Activated CD8-positive, alpha-beta T cell treated with anti-CD3 and anti-CD28 coated beads for 36 hours (primary cell): ENCODE data around the gene SYNPR. TPM values are rescaled to one million over a fixed set of nuclear protein-coding genes. Genes with fewer than 3 reads are reported as not detected.

ENCODE experiments used
- ATAC-seq: fragments of 200-7000 bp; cut with Tn5 transposase; one replicate; pipeline ENCODE4 v1.10.0; 2021; ENCODE audit warnings: mild to moderate bottlenecking, moderate library complexity
- CTCF ChIA-PET: fragments of 350-600 bp; sonication (Branson Sonifier 250); formaldehyde crosslinking; loops from one replicate; lab custom pipeline; 2021; ENCODE audit warnings: antibody characterized with exemption; lab: Charles Lee
- POLR2A ChIA-PET: fragments of 350-600 bp; sonication (Branson Sonifier 250); formaldehyde crosslinking; loops from one replicate; lab custom pipeline; 2021; ENCODE audit warnings: antibody characterized with exemption; lab: Charles Lee
- DNase-seq: peaks from one replicate; pipeline ENCODE4 v3.0.0-alpha.2; 2020
- H3K27ac Mint-ChIP-seq: one replicate; pipeline ENCODE4 v1.8.0; 2021; ENCODE audit warnings: mild to moderate bottlenecking, mixed read lengths
- H3K27me3 Mint-ChIP-seq: one replicate; pipeline ENCODE4 v1.8.0; 2021; ENCODE audit warnings: mixed read lengths
- H3K36me3 Mint-ChIP-seq: one replicate; pipeline ENCODE4 v1.8.0; 2021; ENCODE audit warnings: low read depth, mixed read lengths
- H3K4me1 Mint-ChIP-seq: one replicate; pipeline ENCODE4 v1.8.0; 2021; ENCODE audit warnings: low read depth, mixed read lengths
- H3K4me3 Mint-ChIP-seq: one replicate; pipeline ENCODE4 v1.8.0; 2021; ENCODE audit warnings: mild to moderate bottlenecking, moderate library complexity, mixed read lengths
- H3K9me3 Mint-ChIP-seq: one replicate; pipeline ENCODE4 v1.8.0; 2021; ENCODE audit warnings: mixed read lengths
- intact Hi-C: fragments of 100-400 bp; cut with micrococcal nuclease; formaldehyde crosslinking; loops from one replicate; pipeline ENCODE4 v1.10.0; 2022
- total RNA-seq, 2 experiments: library from RNA; stranded (reverse); gene quantifications; one replicate each; pipeline ENCODE4 v1.2.3, GENCODE V29; 2021
- TF ChIP-seq, protein P1 (sequence below): fragments of 200-600 bp; IDR thresholded peaks from one replicate; pipeline ENCODE4 v1.8.0; 2022; ENCODE audit warnings: antibody characterized with exemption, mild to moderate bottlenecking

Gene SYNPR
- total RNA-seq, 2 experiments from 2014 or later = not detected

DNA sequence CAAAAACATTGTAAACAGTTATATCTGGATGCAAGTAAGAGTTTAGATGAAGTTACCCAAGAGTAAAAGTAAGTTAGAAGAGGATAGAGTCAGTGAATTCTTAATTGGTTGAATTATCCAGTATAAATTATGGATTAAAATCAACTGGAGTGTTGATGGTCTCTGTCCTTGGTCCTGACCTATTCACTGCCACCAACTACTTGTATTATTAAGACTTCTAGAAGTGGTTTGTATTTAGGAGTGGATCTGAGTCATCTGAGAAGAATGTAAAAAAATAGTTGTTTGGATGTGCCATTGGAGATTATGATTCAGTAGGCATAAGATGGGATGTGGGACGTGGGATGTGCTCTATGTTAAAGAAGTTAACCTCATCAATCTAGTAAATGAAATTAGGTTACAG, 86.4 kb downstream of the SYNPR start:
- ChIA-PET POLR2A (no interaction called here), CTCF (no interaction called here)
- no peaks in the 10 kb centered on the region for H3K9me3 Mint-ChIP-seq
- no peaks in the 10 kb centered on the region for H3K4me1 Mint-ChIP-seq
- no peaks in the 10 kb centered on the region for H3K27me3 Mint-ChIP-seq
- no peaks in the 10 kb centered on the region for H3K36me3 Mint-ChIP-seq
- DNase-seq = no peak
- intact Hi-C loops = no loop called here
- H3K27ac Mint-ChIP-seq = no peak overlapping the region
- ATAC-seq = no peak
- TF ChIP-seq, protein P1, sequence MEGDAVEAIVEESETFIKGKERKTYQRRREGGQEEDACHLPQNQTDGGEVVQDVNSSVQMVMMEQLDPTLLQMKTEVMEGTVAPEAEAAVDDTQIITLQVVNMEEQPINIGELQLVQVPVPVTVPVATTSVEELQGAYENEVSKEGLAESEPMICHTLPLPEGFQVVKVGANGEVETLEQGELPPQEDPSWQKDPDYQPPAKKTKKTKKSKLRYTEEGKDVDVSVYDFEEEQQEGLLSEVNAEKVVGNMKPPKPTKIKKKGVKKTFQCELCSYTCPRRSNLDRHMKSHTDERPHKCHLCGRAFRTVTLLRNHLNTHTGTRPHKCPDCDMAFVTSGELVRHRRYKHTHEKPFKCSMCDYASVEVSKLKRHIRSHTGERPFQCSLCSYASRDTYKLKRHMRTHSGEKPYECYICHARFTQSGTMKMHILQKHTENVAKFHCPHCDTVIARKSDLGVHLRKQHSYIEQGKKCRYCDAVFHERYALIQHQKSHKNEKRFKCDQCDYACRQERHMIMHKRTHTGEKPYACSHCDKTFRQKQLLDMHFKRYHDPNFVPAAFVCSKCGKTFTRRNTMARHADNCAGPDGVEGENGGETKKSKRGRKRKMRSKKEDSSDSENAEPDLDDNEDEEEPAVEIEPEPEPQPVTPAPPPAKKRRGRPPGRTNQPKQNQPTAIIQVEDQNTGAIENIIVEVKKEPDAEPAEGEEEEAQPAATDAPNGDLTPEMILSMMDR = no peak
- no peak overlapping the region for H3K4me3 Mint-ChIP-seq

DNA sequence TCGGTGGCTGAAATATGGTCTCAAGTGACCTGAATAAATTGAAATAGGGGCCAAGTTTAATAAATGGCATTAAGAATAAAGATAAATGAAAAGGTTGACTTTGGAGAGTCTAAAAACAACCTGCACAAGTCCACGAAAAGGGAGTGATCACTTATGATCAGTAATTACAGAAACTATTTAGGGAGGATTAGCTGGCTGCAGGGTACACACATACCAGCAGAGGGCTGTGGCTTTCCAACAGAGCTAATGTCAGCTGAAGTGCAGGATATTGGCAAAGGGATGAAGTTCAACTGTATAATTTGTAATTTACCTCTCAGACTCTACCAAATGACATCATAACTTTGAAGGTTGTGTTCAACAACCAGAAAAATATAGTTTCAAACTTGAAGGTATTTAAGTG, 86.8 kb downstream of the SYNPR start:
- no peaks in the 10 kb centered on the region for H3K27me3 Mint-ChIP-seq
- ChIA-PET POLR2A (no interaction called here), CTCF (interaction anchor here (1.2 kb wide), 1 partner anchor 14 kb away, joined by 4 read pairs; no protein-coding TSS in a partner anchor)
- DNase-seq = no peak
- H3K4me1 Mint-ChIP-seq = no peaks in the 10 kb centered on the region
- H3K27ac Mint-ChIP-seq = no peak overlapping the region
- intact Hi-C loops = no loop called here
- TF ChIP-seq, protein P1 = no peak
- H3K9me3 Mint-ChIP-seq = no peaks in the 10 kb centered on the region
- H3K4me3 Mint-ChIP-seq = no peak overlapping the region
- no peak for ATAC-seq
- H3K36me3 Mint-ChIP-seq = no peaks in the 10 kb centered on the region

DNA sequence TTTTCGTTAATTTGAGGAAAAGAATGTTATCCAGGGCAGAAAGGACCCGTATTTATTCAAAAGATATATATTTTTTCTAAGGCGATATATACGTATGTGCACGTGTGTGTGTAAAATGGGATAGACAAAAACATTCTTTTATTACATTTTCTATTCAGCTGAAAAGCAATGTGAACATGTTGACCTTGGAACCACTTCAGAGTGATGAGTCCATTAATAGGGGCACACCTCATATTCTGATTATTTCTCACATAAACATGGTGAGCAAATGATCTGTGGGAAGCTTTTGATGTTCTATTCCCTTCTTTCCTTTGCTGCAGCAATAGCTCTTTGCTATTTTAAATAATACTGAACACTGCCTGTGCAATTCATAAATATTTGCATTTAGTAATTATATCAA, 87.6 kb downstream of the SYNPR start:
- no peak for ATAC-seq
- TF ChIP-seq, protein P1 = no peak
- Mint-ChIP-seq H3K27me3 (no peaks in the 10 kb centered on the region), H3K4me1 (no peaks in the 10 kb centered on the region), H3K36me3 (no peaks in the 10 kb centered on the region), H3K4me3 (no peak overlapping the region), H3K9me3 (no peaks in the 10 kb centered on the region), H3K27ac (no peak overlapping the region)
- CTCF ChIA-PET = interaction anchor here (0.5 to 1.2 kb wide), 3 partner anchors 13 to 313 kb away, joined by 3 to 4 read pairs (median 3); no protein-coding TSS in a partner anchor
- no peak for DNase-seq
- POLR2A ChIA-PET = no interaction called here
- intact Hi-C loops = no loop called here

DNA sequence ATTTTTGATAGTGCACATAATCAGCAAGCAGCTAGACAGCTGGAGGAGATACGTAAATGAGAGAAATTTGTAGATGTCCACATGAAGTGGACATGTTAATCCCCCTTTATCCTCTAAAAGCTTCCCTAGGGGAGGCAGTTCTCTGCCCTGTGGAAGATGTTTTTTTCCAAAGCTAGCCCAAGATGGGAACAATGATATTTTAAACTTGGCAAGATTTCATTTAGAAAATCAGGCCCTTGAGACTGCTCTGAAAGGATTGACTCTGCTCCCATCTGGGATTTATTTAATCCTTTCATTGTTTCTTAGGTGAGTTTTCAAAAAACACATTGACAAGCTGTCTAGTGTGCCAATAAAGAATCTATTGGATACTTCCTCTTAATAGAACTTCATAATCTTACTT, 92.0 kb downstream of the SYNPR start:
- ATAC-seq (no peak), DNase-seq (no peak)
- TF ChIP-seq, protein P1 = no peak
- H3K4me3 Mint-ChIP-seq = no peak overlapping the region
- peaks cover 2% of the 10 kb centered on the region for H3K27me3 Mint-ChIP-seq
- ChIA-PET POLR2A (no interaction called here), CTCF (interaction anchor here (0.9 kb wide), 1 partner anchor 448 kb away, joined by 4 read pairs; no protein-coding TSS in a partner anchor)
- no peaks in the 10 kb centered on the region for H3K9me3 Mint-ChIP-seq
- intact Hi-C loops = no loop called here
- H3K36me3 Mint-ChIP-seq = no peaks in the 10 kb centered on the region
- H3K4me1 Mint-ChIP-seq = no peaks in the 10 kb centered on the region
- no peak overlapping the region for H3K27ac Mint-ChIP-seq

DNA sequence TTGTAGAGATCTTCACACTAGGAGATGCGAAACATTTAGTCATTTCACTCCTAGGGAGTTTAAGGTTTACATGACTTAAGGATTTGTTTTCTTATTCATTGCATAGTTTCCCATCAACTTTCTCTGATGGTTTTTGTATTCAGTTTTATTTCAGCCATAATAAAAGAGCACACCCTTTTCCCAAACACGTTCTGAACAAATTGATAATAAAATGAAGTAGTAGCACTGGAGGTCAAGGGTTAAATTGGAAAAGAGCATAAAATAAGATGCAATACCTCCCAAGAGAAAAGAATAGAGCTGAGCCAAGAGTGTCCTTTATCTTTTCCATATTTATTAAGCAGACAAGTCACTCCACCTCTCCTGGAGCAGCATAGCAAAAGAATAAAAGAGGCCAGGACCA, 104.9 kb downstream of the SYNPR start:
- no peaks in the 10 kb centered on the region for H3K9me3 Mint-ChIP-seq
- no peaks in the 10 kb centered on the region for H3K36me3 Mint-ChIP-seq
- ChIA-PET CTCF (no interaction called here), POLR2A (no interaction called here)
- H3K27ac Mint-ChIP-seq = no peak overlapping the region
- intact Hi-C loops = no loop called here
- TF ChIP-seq, protein P1 = no peak
- no peaks in the 10 kb centered on the region for H3K27me3 Mint-ChIP-seq
- no peak for ATAC-seq
- no peak for DNase-seq
- no peaks in the 10 kb centered on the region for H3K4me1 Mint-ChIP-seq
- no peak overlapping the region for H3K4me3 Mint-ChIP-seq
